Panc1 (cell line): ENCODE data around the gene CHN1.

Source experiments
- POLR2AphosphoS5 ChIP-seq: IDR thresholded peaks from 2 replicates; pipeline ENCODE4 v1.6.1; 2012; ENCODE audit warnings: mild to moderate bottlenecking, low read depth, low read length, moderate library complexity
- TF ChIP-seq, protein P1 (sequence below): fragments of 450-650 bp; IDR thresholded peaks from 2 replicates; pipeline ENCODE4 v1.5.1; 2017; ENCODE audit warnings: mild to moderate bottlenecking
- TF ChIP-seq, protein P2 (sequence below), 2 experiments: IDR thresholded peaks; 2 replicates each; pipeline ENCODE4 v1.6.1; 2011 to 2012; ENCODE audit warnings: low read depth in 2 of 2, control low read depth in 1 of 2, low read length in 1 of 2, mild to moderate bottlenecking in 1 of 2, moderate library complexity in 1 of 2; ENCODE audit not compliant: insufficient read depth in 1 of 2

DNA sequence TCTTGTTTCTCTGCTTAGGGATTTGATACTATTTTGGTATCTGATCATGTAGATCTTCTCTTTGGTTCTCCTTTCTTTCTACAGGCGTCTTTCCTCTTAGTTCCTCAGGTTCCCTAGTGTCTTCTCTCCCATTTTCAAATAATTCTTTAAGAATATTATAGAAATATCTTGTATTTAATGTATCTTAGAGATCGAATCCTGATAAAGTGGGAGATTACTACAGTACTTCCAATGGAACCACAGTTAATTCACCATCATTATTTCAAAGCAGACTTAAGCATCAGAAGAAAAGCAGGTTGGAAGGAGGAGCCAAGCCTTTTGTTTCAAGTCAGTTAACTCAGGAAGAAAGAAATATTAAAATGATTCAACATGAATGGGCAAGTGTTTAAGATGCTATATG is 1.1 kb upstream of the CHN1 start:
- TF ChIP-seq, protein P1, sequence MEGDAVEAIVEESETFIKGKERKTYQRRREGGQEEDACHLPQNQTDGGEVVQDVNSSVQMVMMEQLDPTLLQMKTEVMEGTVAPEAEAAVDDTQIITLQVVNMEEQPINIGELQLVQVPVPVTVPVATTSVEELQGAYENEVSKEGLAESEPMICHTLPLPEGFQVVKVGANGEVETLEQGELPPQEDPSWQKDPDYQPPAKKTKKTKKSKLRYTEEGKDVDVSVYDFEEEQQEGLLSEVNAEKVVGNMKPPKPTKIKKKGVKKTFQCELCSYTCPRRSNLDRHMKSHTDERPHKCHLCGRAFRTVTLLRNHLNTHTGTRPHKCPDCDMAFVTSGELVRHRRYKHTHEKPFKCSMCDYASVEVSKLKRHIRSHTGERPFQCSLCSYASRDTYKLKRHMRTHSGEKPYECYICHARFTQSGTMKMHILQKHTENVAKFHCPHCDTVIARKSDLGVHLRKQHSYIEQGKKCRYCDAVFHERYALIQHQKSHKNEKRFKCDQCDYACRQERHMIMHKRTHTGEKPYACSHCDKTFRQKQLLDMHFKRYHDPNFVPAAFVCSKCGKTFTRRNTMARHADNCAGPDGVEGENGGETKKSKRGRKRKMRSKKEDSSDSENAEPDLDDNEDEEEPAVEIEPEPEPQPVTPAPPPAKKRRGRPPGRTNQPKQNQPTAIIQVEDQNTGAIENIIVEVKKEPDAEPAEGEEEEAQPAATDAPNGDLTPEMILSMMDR, result no peak
- TF ChIP-seq POLR2AphosphoS5, result no peak
- TF ChIP-seq, protein P2, sequence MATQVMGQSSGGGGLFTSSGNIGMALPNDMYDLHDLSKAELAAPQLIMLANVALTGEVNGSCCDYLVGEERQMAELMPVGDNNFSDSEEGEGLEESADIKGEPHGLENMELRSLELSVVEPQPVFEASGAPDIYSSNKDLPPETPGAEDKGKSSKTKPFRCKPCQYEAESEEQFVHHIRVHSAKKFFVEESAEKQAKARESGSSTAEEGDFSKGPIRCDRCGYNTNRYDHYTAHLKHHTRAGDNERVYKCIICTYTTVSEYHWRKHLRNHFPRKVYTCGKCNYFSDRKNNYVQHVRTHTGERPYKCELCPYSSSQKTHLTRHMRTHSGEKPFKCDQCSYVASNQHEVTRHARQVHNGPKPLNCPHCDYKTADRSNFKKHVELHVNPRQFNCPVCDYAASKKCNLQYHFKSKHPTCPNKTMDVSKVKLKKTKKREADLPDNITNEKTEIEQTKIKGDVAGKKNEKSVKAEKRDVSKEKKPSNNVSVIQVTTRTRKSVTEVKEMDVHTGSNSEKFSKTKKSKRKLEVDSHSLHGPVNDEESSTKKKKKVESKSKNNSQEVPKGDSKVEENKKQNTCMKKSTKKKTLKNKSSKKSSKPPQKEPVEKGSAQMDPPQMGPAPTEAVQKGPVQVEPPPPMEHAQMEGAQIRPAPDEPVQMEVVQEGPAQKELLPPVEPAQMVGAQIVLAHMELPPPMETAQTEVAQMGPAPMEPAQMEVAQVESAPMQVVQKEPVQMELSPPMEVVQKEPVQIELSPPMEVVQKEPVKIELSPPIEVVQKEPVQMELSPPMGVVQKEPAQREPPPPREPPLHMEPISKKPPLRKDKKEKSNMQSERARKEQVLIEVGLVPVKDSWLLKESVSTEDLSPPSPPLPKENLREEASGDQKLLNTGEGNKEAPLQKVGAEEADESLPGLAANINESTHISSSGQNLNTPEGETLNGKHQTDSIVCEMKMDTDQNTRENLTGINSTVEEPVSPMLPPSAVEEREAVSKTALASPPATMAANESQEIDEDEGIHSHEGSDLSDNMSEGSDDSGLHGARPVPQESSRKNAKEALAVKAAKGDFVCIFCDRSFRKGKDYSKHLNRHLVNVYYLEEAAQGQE (IDR thresholded peaks at IDR 0.05; ENCODE audit: insufficient read depth in 1 of 2, low read depth in 2 of 2, low read length in 1 of 2), result no peak
